ENCODE results near the gene MED12L. TPM values are rescaled to one million over a fixed set of nuclear protein-coding genes. Genes with fewer than 3 reads are reported as not detected.
A peak's percentile ranks its signal among the peaks of the same experiment; 100 is the strongest.

The MED12L gene
- total RNA-seq, 2 donors from 2014 or later, result 15.5 to 28.9 TPM

DNA sequence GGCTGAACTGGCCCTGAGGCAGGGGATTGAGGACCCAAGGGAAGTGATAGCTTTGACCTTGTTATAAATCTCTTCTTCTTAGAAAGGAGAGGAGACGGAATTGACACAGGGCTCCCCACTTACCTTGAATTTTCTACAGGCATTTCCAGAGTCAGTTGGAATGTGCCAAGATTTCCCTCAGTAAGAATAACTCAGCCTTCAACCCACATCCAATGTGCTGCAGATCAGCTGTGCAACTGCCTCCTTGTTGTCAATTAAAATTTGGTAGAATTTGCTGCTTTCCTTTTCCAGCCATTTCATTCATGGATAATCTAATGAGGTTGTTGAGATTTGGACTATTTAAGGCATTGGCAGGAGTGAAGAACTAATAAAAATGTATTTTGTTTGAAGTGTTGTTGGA is 14.6 kb downstream of the MED12L start:
- Histone ChIP-seq H3K36me3 (ENCODE audit: control insufficient read depth, insufficient read depth, low read length) (no peaks in the 10 kb centered on the region), H3K4me1 (ENCODE audit: control insufficient read depth, insufficient read depth, low read length) (no peaks in the 10 kb centered on the region), H3K27me3 (ENCODE audit: control insufficient read depth, insufficient read depth, low read length, poor library complexity, severe bottlenecking) (no peaks in the 10 kb centered on the region), H3K4me3 (ENCODE audit: low read length) (no peak overlapping the region), H3K9ac (ENCODE audit: extremely low read depth, low read length, poor library complexity, severe bottlenecking) (no peak overlapping the region), H3K9me3 (ENCODE audit: control insufficient read depth, low read length) (no peaks in the 10 kb centered on the region), H3K27ac (ENCODE audit: low read depth, low read length) (no peak overlapping the region)
- TF ChIP-seq, protein P1, sequence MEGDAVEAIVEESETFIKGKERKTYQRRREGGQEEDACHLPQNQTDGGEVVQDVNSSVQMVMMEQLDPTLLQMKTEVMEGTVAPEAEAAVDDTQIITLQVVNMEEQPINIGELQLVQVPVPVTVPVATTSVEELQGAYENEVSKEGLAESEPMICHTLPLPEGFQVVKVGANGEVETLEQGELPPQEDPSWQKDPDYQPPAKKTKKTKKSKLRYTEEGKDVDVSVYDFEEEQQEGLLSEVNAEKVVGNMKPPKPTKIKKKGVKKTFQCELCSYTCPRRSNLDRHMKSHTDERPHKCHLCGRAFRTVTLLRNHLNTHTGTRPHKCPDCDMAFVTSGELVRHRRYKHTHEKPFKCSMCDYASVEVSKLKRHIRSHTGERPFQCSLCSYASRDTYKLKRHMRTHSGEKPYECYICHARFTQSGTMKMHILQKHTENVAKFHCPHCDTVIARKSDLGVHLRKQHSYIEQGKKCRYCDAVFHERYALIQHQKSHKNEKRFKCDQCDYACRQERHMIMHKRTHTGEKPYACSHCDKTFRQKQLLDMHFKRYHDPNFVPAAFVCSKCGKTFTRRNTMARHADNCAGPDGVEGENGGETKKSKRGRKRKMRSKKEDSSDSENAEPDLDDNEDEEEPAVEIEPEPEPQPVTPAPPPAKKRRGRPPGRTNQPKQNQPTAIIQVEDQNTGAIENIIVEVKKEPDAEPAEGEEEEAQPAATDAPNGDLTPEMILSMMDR (conservative IDR thresholded peaks at IDR 0.05), result no peak
- WGBS, 2 experiments (ENCODE audit: insufficient coverage in 1 of 2, insufficient read length in 1 of 2), result 85 to 100% methylated on average over 1 of the region's 1 CpG
- Mint-ChIP-seq H3K4me3 (no peak overlapping the region), H3K4me1 (peaks cover 9% of the 10 kb centered on the region), H3K27me3 (ENCODE audit: insufficient read depth) (no peaks in the 10 kb centered on the region), H3K36me3 (ENCODE audit: low read depth) (no peaks in the 10 kb centered on the region), H3K9me3 (no peaks in the 10 kb centered on the region), H3K27ac (no peak overlapping the region)
- peak; percentile 22 for DNase-seq

GRCh38 chr3:151101270-151101969 is 16.0 kb downstream of the MED12L start:
- 84% methylated on average over 6 to 8 of the region's 8 CpGs for WGBS, 2 experiments (ENCODE audit: insufficient coverage in 1 of 2, insufficient read length in 1 of 2)
- Mint-ChIP-seq H3K36me3 (ENCODE audit: low read depth) (no peaks in the 10 kb centered on the region), H3K4me1 (peaks cover 8% of the 10 kb centered on the region), H3K27ac (no peak overlapping the region), H3K27me3 (ENCODE audit: insufficient read depth) (no peaks in the 10 kb centered on the region), H3K4me3 (no peak overlapping the region), H3K9me3 (no peaks in the 10 kb centered on the region)
- Histone ChIP-seq H3K4me1 (ENCODE audit: control insufficient read depth, insufficient read depth, low read length) (no peaks in the 10 kb centered on the region), H3K36me3 (ENCODE audit: control insufficient read depth, insufficient read depth, low read length) (no peaks in the 10 kb centered on the region), H3K9ac (ENCODE audit: extremely low read depth, low read length, poor library complexity, severe bottlenecking) (no peak overlapping the region), H3K27ac (ENCODE audit: low read depth, low read length) (no peak overlapping the region), H3K4me3 (ENCODE audit: low read length) (no peak overlapping the region), H3K9me3 (ENCODE audit: control insufficient read depth, low read length) (no peaks in the 10 kb centered on the region), H3K27me3 (ENCODE audit: control insufficient read depth, insufficient read depth, low read length, poor library complexity, severe bottlenecking) (no peaks in the 10 kb centered on the region)
- TF ChIP-seq, protein P1 (conservative IDR thresholded peaks at IDR 0.05), result no peak
- DNase-seq, result no peak

DNA sequence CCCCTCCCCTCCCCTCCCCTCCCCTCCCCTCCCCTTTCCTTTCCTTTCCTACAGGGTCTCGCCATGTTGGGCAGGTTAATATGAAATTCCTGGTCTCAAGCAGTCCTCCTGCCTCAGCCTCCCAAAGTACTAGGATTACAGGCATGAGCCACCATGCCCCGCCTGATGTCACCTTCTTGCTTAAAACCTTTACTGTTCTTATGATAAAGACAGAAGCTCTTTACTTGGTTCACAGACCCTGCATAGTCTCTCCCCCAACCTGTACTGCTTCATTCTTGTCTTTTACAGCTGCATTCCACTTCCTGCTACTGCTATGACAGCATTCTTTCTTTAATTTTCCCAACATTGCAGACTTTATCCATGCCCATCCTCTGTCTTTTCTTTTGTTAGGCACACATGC is 20.8 kb downstream of the MED12L start:
- no peak for DNase-seq
- Histone ChIP-seq H3K9me3 (ENCODE audit: control insufficient read depth, low read length) (no peaks in the 10 kb centered on the region), H3K9ac (ENCODE audit: extremely low read depth, low read length, poor library complexity, severe bottlenecking) (no peak overlapping the region), H3K27ac (ENCODE audit: low read depth, low read length) (no peak overlapping the region), H3K27me3 (ENCODE audit: control insufficient read depth, insufficient read depth, low read length, poor library complexity, severe bottlenecking) (no peaks in the 10 kb centered on the region), H3K4me3 (ENCODE audit: low read length) (no peak overlapping the region), H3K36me3 (ENCODE audit: control insufficient read depth, insufficient read depth, low read length) (no peaks in the 10 kb centered on the region), H3K4me1 (ENCODE audit: control insufficient read depth, insufficient read depth, low read length) (peaks cover 9% of the 10 kb centered on the region)
- 98 to 100% methylated on average over 1 to 2 of the region's 2 CpGs for WGBS, 2 experiments (ENCODE audit: insufficient coverage in 1 of 2, insufficient read length in 1 of 2)
- TF ChIP-seq, protein P1 (conservative IDR thresholded peaks at IDR 0.05), result no peak
- Mint-ChIP-seq H3K36me3 (ENCODE audit: low read depth) (no peaks in the 10 kb centered on the region), H3K4me3 (no peak overlapping the region), H3K9me3 (no peaks in the 10 kb centered on the region), H3K4me1 (peaks cover 20% of the 10 kb centered on the region), H3K27ac (no peak overlapping the region), H3K27me3 (ENCODE audit: insufficient read depth) (no peaks in the 10 kb centered on the region)
